Natural killer cell (primary cell): ENCODE results near the gene NEAT1. TPM values are rescaled to one million over a fixed set of nuclear protein-coding genes. Genes with fewer than 3 reads are reported as not detected.

ENCODE experiments used
- ATAC-seq, 3 donors: fragments of 150-1000 bp in 2 of 3; fragments of 200-7000 bp in 1 of 3; cut with Tn5 transposase; 1 replicate in 1 of 3; 2 replicates in 2 of 3; pipeline ENCODE4 v1.10.0; 2021; ENCODE audit warnings: mild to moderate bottlenecking in 2 of 3, moderate library complexity in 2 of 3
- DNase-seq, 2 donors: peaks; one replicate each; pipeline versions ENCODE4 v3.0.0 to v3.0.0-alpha.2; 2013 to 2021; ENCODE audit warnings: mixed read lengths in 1 of 2
- H3K27ac ChIP-seq: one replicate; pipeline ENCODE4 v1.5.1; 2013; ENCODE audit warnings: mild to moderate bottlenecking, low read length
- H3K27me3 ChIP-seq: one replicate; pipeline ENCODE4 v1.6.1; 2013; ENCODE audit warnings: low read length; ENCODE audit not compliant: control insufficient read depth, insufficient read depth
- H3K36me3 ChIP-seq: one replicate; pipeline ENCODE4 v1.6.1; 2013; ENCODE audit warnings: low read length; ENCODE audit not compliant: control insufficient read depth, insufficient read depth
- H3K4me1 ChIP-seq: one replicate; pipeline ENCODE4 v1.6.1; 2013; ENCODE audit warnings: low read length; ENCODE audit not compliant: control insufficient read depth, insufficient read depth
- H3K4me3 ChIP-seq: one replicate; pipeline ENCODE4 v1.5.1; 2013; ENCODE audit warnings: low read length
- H3K9me3 ChIP-seq: one replicate; pipeline ENCODE4 v1.6.1; 2013; ENCODE audit warnings: low read length; ENCODE audit not compliant: control insufficient read depth, insufficient read depth
- H3K27ac Mint-ChIP-seq, 2 donors: one replicate each; pipeline ENCODE4 v1.8.0; 2022; ENCODE audit warnings: mild to moderate bottlenecking in 2 of 2, mixed read lengths in 2 of 2, moderate library complexity in 1 of 2
- H3K27me3 Mint-ChIP-seq, 2 donors: one replicate each; pipeline ENCODE4 v1.8.0; 2022; ENCODE audit warnings: low read depth in 2 of 2, mixed read lengths in 2 of 2
- H3K36me3 Mint-ChIP-seq: one replicate; pipeline ENCODE4 v1.8.0; 2022; ENCODE audit warnings: mixed read lengths
- H3K4me1 Mint-ChIP-seq, 2 donors: one replicate each; pipeline ENCODE4 v1.8.0; 2022; ENCODE audit warnings: mixed read lengths in 2 of 2
- H3K4me3 Mint-ChIP-seq: one replicate; pipeline ENCODE4 v1.8.0; 2022; ENCODE audit warnings: mild to moderate bottlenecking, moderate library complexity, mixed read lengths
- H3K9me3 Mint-ChIP-seq, 2 donors: one replicate each; pipeline ENCODE4 v1.8.0; 2022; ENCODE audit warnings: mixed read lengths in 2 of 2
- WGBS: methylation state at CpG from one replicate; pipeline ENCODE4 v1.1.7; 2013; ENCODE audit warnings: missing lambda C conversion rate; ENCODE audit not compliant: insufficient coverage; 5-methylcytosine and 5-hydroxymethylcytosine counted together
- intact Hi-C: fragments of 100-400 bp; cut with micrococcal nuclease; formaldehyde crosslinking; loops from one replicate; pipeline ENCODE4 v1.14.2; 2022
- total RNA-seq, 4 donors: library from RNA; stranded (reverse); fragments of 120-200 nt in 1 of 4; gene quantifications; one replicate each; pipeline versions ENCODE4 v1.2.3 to v1.2.4, GENCODE V29; 2013 to 2022
- TF ChIP-seq, protein P1 (sequence below): fragments of 200-600 bp; IDR thresholded peaks from one replicate; pipeline ENCODE4 v1.8.0; 2022; ENCODE audit warnings: antibody characterized with exemption

Gene NEAT1
- 1,000 to 10,000 TPM; 1,031 to 1,768 (median 1,493) TPM for total RNA-seq
- 191 TPM for total RNA-seq (2013)

DNA sequence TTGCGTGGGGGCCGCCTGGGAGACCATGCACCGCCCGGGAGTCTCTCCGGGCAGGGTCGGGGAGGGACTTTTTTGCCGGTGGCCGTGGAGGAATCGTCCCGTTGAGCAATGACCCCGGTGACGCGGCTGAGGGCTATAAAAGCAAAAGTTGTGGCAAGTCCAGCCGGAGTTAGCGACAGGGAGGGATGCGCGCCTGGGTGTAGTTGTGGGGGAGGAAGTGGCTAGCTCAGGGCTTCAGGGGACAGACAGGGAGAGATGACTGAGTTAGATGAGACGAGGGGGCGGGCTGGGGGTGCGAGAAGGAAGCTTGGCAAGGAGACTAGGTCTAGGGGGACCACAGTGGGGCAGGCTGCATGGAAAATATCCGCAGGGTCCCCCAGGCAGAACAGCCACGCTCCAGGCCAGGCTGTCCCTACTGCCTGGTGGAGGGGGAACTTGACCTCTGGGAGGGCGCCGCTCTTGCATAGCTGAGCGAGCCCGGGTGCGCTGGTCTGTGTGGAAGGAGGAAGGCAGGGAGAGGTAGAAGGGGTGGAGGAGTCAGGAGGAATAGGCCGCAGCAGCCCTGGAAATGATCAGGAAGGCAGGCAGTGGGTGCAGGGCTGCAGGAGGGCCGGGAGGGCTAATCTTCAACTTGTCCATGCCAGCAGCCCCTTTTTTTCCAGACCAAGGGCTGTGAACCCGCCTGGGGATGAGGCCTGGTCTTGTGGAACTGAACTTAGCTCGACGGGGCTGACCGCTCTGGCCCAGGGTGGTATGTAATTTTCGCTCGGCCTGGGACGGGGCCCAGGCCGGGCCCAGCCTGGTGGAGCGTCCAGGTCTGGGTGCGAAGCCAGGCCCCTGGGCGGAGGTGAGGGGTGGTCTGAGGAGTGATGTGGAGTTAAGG is at the start of gene NEAT1:
Gene NEAT1, plus strand, starts transcription at position 166 of the 883 bp plus-strand sequence.
- Mint-ChIP-seq H3K4me3 (peak within 1 kb of the TSS; percentile 95), H3K27me3 (peaks cover 0 to 5% of the 10 kb centered on the region in 2 donors), H3K4me1 (peaks cover 85 to 92% of the 10 kb centered on the region in 2 donors), H3K27ac (peak within 1 kb of the TSS; percentile 98 to 100), H3K9me3 (no peaks in the 10 kb centered on the region), H3K36me3 (peaks cover 7% of the 10 kb centered on the region)
- peaks cover 15% of the 10 kb centered on the region for H3K36me3 ChIP-seq
- under 1% methylated on average over 40 of the region's 40 CpGs for WGBS
- H3K27me3 ChIP-seq = no peaks in the 10 kb centered on the region
- ATAC-seq (peak; percentile 3 to 35 (median 32)), DNase-seq (peak; percentile 92 to 96)
- intact Hi-C loops = no loop called here
- peak within 1 kb of the TSS; percentile 100 for H3K27ac ChIP-seq
- TF ChIP-seq, protein P1, sequence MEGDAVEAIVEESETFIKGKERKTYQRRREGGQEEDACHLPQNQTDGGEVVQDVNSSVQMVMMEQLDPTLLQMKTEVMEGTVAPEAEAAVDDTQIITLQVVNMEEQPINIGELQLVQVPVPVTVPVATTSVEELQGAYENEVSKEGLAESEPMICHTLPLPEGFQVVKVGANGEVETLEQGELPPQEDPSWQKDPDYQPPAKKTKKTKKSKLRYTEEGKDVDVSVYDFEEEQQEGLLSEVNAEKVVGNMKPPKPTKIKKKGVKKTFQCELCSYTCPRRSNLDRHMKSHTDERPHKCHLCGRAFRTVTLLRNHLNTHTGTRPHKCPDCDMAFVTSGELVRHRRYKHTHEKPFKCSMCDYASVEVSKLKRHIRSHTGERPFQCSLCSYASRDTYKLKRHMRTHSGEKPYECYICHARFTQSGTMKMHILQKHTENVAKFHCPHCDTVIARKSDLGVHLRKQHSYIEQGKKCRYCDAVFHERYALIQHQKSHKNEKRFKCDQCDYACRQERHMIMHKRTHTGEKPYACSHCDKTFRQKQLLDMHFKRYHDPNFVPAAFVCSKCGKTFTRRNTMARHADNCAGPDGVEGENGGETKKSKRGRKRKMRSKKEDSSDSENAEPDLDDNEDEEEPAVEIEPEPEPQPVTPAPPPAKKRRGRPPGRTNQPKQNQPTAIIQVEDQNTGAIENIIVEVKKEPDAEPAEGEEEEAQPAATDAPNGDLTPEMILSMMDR = no peak
- H3K4me1 ChIP-seq = peaks cover 60% of the 10 kb centered on the region
- no peaks in the 10 kb centered on the region for H3K9me3 ChIP-seq
- peak within 1 kb of the TSS; percentile 84 for H3K4me3 ChIP-seq

DNA sequence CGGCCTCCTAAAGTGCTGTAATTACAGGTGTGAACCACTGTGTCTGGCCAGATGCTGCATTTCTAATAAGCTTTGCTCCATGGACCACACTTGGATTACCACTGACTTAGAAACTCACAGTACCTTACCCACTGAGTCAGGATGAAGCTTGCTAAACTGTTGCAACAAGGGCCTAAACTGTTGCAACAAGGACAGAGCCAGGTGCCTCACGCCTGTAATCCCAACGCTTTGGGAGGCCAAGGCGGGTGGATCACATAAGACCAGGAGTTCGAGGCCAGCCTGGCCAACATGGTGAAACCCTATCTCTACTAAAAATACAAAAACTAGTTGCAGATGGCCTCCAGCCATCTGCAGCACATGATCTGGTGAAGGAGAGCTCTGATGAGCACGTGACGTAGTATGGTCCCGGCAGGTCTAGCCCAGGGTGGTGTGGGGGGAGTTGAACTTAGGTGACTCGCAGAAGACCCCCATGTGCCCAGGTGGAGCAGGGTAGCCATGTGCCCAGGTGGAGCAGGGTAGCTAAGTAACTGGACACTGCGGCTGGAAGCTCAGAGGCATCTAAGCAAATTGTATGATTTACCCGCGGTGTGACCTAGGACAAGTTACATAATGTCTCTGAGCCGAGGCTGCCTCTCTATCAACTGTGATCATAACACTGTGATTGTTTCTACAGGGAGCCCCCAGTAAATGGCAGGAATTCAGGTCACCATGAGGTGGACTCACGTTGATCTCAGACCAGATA is 48.6 kb upstream of the NEAT1 start:
- Histone ChIP-seq H3K27ac (no peak overlapping the region), H3K4me3 (no peak overlapping the region), H3K27me3 (no peaks in the 10 kb centered on the region), H3K4me1 (peaks cover 15% of the 10 kb centered on the region), H3K36me3 (peaks cover 2% of the 10 kb centered on the region), H3K9me3 (no peaks in the 10 kb centered on the region)
- 93% methylated on average over 14 of the region's 14 CpGs for WGBS
- H3K9me3 Mint-ChIP-seq = no peaks in the 10 kb centered on the region
- TF ChIP-seq, protein P1 = no peak
- no peaks in the 10 kb centered on the region for H3K4me1 Mint-ChIP-seq
- H3K36me3 Mint-ChIP-seq = no peaks in the 10 kb centered on the region
- intact Hi-C loops = no loop called here
- no peak overlapping the region for H3K27ac Mint-ChIP-seq
- H3K27me3 Mint-ChIP-seq = no peaks in the 10 kb centered on the region
- ATAC-seq (no peak), DNase-seq (no peak)
- H3K4me3 Mint-ChIP-seq = no peak overlapping the region

DNA sequence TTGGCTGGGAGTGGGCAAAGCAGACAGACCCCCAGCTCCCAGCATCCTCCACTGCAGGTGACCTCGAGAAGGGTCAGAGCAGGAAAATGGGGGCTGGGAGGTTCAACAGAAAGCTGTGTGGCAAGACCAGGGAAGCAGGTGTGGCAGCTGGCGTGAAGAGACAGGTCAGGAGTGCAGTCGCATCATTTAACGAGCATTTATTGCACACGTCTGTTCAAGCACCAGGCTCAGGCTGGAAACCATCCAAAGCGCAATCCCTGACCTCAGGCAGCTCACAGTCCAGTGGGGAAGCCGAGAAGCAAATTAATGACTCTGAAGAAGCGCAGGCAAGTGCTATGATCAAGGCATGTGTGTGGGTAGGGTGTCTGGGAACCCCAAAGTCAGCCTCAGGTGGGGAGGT is 47.6 kb upstream of the NEAT1 start:
- peaks cover 16% of the 10 kb centered on the region for H3K4me1 ChIP-seq
- no peak for ATAC-seq
- H3K27ac Mint-ChIP-seq = no peak overlapping the region

More for the DNA sequence above, 47.6 kb upstream of the NEAT1 start:
- intact Hi-C loops = no loop called here
- Histone ChIP-seq H3K27me3 (no peaks in the 10 kb centered on the region), H3K27ac (no peak overlapping the region), H3K4me3 (no peak overlapping the region), H3K36me3 (peaks cover 2% of the 10 kb centered on the region), H3K9me3 (no peaks in the 10 kb centered on the region)
- WGBS = 91% methylated on average over 8 of the region's 8 CpGs
- Mint-ChIP-seq H3K9me3 (no peaks in the 10 kb centered on the region), H3K4me1 (peaks cover 0 to under 1% of the 10 kb centered on the region in 2 donors), H3K36me3 (no peaks in the 10 kb centered on the region), H3K4me3 (no peak overlapping the region), H3K27me3 (no peaks in the 10 kb centered on the region)
- TF ChIP-seq, protein P1 = no peak
- no peak for DNase-seq
